Measurements from ENCODE around the gene CBLL2. TPM values are rescaled to one million over a fixed set of nuclear protein-coding genes. Genes with fewer than 3 reads are reported as not detected.

CBLL2 gene
- total and polyA plus RNA-seq, 2 of the 4 experiments (the other 2 are of a cell fraction) = not detected

- no peak for DNase-seq
- dilution Hi-C loops (cut with HindIII; ENCODE audit: low sequenced_read_pairs, unreplicated experiment) = no loop called here
Measured at GRCh38 chrX:22314211-22314610, 41.5 kb downstream of the CBLL2 start.

More at GRCh38 chrX:22314211-22314610, 41.5 kb downstream of the CBLL2 start:
- Histone ChIP-seq H3K14ac (replicated peaks; ENCODE audit: low read depth, low read length) (no peak overlapping the region), H3K4me3 (ENCODE audit: insufficient read depth, low read depth, low read length) (no peak overlapping the region), H4K20me1 (ENCODE audit: insufficient read depth, low read length) (no peaks in the 10 kb centered on the region), H2BK5ac (ENCODE audit: low read depth, low read length, poor library complexity, severe bottlenecking) (no peak overlapping the region), H3K56ac (ENCODE audit: extremely low read depth, insufficient read depth, low read length) (no peak overlapping the region), H3K36me3 (ENCODE audit: control insufficient read depth, insufficient read depth, low read length) (no peaks in the 10 kb centered on the region), H3K18ac (ENCODE audit: low read depth, low read length) (no peak overlapping the region), H2BK120ac (ENCODE audit: low read depth, low read length) (no peak overlapping the region), H3K9me1 (ENCODE audit: insufficient read depth, low read length) (0 out of 2 replicates have a peak, but pooled peaks cover 2% of the 10 kb centered on the region), H2AK9ac (replicated peaks; ENCODE audit: low read depth, low read length, poor library complexity) (no peak overlapping the region), H3K9ac (ENCODE audit: low read depth, low read length) (no peak overlapping the region), H4K5ac (ENCODE audit: low read depth, low read length) (no peak overlapping the region), H3K4ac (ENCODE audit: low read depth, low read length) (no peak overlapping the region), H3K27me3 (ENCODE audit: control insufficient read depth, insufficient read depth, low read length) (no peaks in the 10 kb centered on the region), H2BK15ac (ENCODE audit: low read depth, low read length) (no peak overlapping the region), H3K4me2 (ENCODE audit: low read depth, low read length) (no peak overlapping the region), H2AFZ (replicated peaks; ENCODE audit: low read length, poor library complexity) (no peak overlapping the region), H3K4me1 (ENCODE audit: control insufficient read depth, insufficient read depth, low read length) (0 out of 2 replicates have a peak, but pooled peaks cover 2% of the 10 kb centered on the region), H2BK20ac (ENCODE audit: low read depth, low read length) (no peak overlapping the region), H4K91ac (ENCODE audit: insufficient read depth, low read depth, low read length) (no peak overlapping the region), H3K27ac (ENCODE audit: insufficient read depth, low read length) (no peak overlapping the region), H3K9me3 (ENCODE audit: control insufficient read depth, insufficient read depth, low read length) (peaks cover 2% of the 10 kb centered on the region; the same call in 1 of the 2 replicates), H3K79me1 (ENCODE audit: low read depth in 1 of 2, low read length in 2 of 2) (no peaks in the 10 kb centered on the region), H3K23ac (ENCODE audit: low read depth, low read length) (no peak overlapping the region), H4K8ac (ENCODE audit: low read depth in 2 of 2, low read length in 2 of 2) (no peak overlapping the region), H2AK5ac (ENCODE audit: low read depth, low read length) (no peak overlapping the region)
- ChIA-PET CTCF (no interaction called here), POLR2A (ENCODE audit: unreplicated experiment) (no interaction called here)
- in situ Hi-C loops (cut with MboI; ENCODE audit: low sequenced_read_pairs) (no loop called here), intact Hi-C loops (cut with micrococcal nuclease) (no loop called here)
- ATAC-seq (ENCODE audit: low read depth) = no peak
- TF ChIP-seq USF2 (IDR thresholded peaks at IDR 0.05; ENCODE audit: low read depth, low read length) = no peak
- TF ChIP-seq POLR2A (IDR thresholded peaks at IDR 0.05; ENCODE audit: low read depth, low read length) = no peak
- no peak for TF ChIP-seq RFX5 (IDR thresholded peaks at IDR 0.05; ENCODE audit: low read depth, low read length)
- BruUV-seq (replicated peaks) = no TSS peak
- WGBS, 2 experiments (ENCODE audit: extremely low coverage in 2 of 2, insufficient read length in 1 of 2) = no CpG with 5 or more reads among the region's 5 CpGs
